ENCODE data around the gene KRT13.

GRCh38 chr17:41538565-41538991, 33.2 kb upstream of the KRT13 start:
- no peak for TF ChIP-seq CTCF (optimal IDR thresholded peaks at IDR 0.05 in 1 of 3, IDR thresholded peaks at IDR 0.05 in 1 of 3, conservative IDR thresholded peaks at IDR 0.05 in 1 of 3; ENCODE audit: extremely low read depth in 1 of 3, insufficient read depth in 2 of 3, low read length in 3 of 3)
- TF ChIP-seq EZH2 (IDR thresholded peaks at IDR 0.05; ENCODE audit: low read length) = no peak
